WTC11 (cell line): ENCODE measurements around the gene TM4SF1. TPM values are rescaled to one million over a fixed set of nuclear protein-coding genes. Genes with fewer than 3 reads are reported as not detected.

Experiments used
- ATAC-seq: fragments of 200-7000 bp; cut with Tn5 transposase; 2 replicates; pipeline ENCODE4 v1.10.0; 2021; ENCODE audit warnings: mild to moderate bottlenecking, moderate library complexity
- CTCF ChIA-PET: fragments of 300-600 bp; sonication (Branson Sonifier 250); formaldehyde crosslinking; loops from one replicate; lab custom pipeline; 2021; ENCODE audit warnings: antibody characterized with exemption; lab: Charles Lee
- POLR2A ChIA-PET: fragments of 350-600 bp; sonication (Branson Sonifier 250); formaldehyde crosslinking; loops from one replicate; lab custom pipeline; 2021; ENCODE audit warnings: antibody characterized with exemption; lab: Charles Lee
- DNase-seq: peaks from one replicate; pipeline ENCODE4 v3.0.0; 2021; ENCODE audit warnings: low spot score
- H3K27ac Mint-ChIP-seq: 2 replicates; pipeline ENCODE4 v1.8.0; 2021; ENCODE audit warnings: mixed read lengths
- H3K27me3 Mint-ChIP-seq: 2 replicates; pipeline ENCODE4 v1.8.0; 2021; ENCODE audit warnings: low read depth, mild to moderate bottlenecking, moderate library complexity, mixed read lengths
- H3K36me3 Mint-ChIP-seq: 2 replicates; pipeline ENCODE4 v1.8.0; 2021; ENCODE audit warnings: mixed read lengths
- H3K4me1 Mint-ChIP-seq: 2 replicates; pipeline ENCODE4 v1.8.0; 2022; ENCODE audit warnings: mixed read lengths
- H3K4me3 Mint-ChIP-seq: 2 replicates; pipeline ENCODE4 v1.8.0; 2021; ENCODE audit warnings: mild to moderate bottlenecking, moderate library complexity, mixed read lengths
- H3K9me3 Mint-ChIP-seq: 2 replicates; pipeline ENCODE4 v1.8.0; 2021; ENCODE audit warnings: mixed read lengths
- ARID4B ChIP-seq: sonication (generic); formaldehyde crosslinking; IDR thresholded peaks from 2 replicates; pipeline ENCODE4 v1.8.0; 2023; ENCODE audit warnings: missing genetic modification reagents, mild to moderate bottlenecking, borderline replicate concordance
- ATF1 ChIP-seq: sonication (generic); formaldehyde crosslinking; IDR thresholded peaks from 2 replicates; pipeline ENCODE4 v1.8.1; 2023; ENCODE audit warnings: mild to moderate bottlenecking, moderate library complexity, missing genetic modification reagents
- CREB1 ChIP-seq: sonication (generic); formaldehyde crosslinking; IDR thresholded peaks from 2 replicates; pipeline ENCODE4 v1.8.0; 2023; ENCODE audit warnings: mild to moderate bottlenecking, missing genetic modification reagents
- ELF4 ChIP-seq: sonication (generic); formaldehyde crosslinking; IDR thresholded peaks from 2 replicates; pipeline ENCODE4 v1.8.1; 2022; ENCODE audit warnings: low read depth, mild to moderate bottlenecking, moderate library complexity, missing genetic modification reagents
- IRF1 ChIP-seq: sonication (generic); formaldehyde crosslinking; IDR thresholded peaks from 2 replicates; pipeline ENCODE4 v1.8.0; 2023; ENCODE audit warnings: missing genetic modification reagents
- MAX ChIP-seq: sonication (generic); formaldehyde crosslinking; IDR thresholded peaks from 2 replicates; pipeline ENCODE4 v1.8.0; 2022; ENCODE audit warnings: mild to moderate bottlenecking, missing genetic modification reagents
- MXD4 ChIP-seq: fragments of 250-450 bp; sonication (Bioruptor Pico); IDR thresholded peaks from 2 replicates; pipeline ENCODE4 v1.8.0; 2021; ENCODE audit warnings: mild to moderate bottlenecking, moderate library complexity, borderline replicate concordance
- NFATC4 ChIP-seq: fragments of 250-450 bp; sonication (Bioruptor Pico); IDR thresholded peaks from 2 replicates; pipeline ENCODE4 v1.9.0; 2021; ENCODE audit warnings: mild to moderate bottlenecking
- NFYB ChIP-seq: sonication (generic); formaldehyde crosslinking; conservative IDR thresholded peaks from 2 replicates; pipeline ENCODE4 v1.8.0; 2022; ENCODE audit warnings: low read depth, missing genetic modification reagents
- RORB ChIP-seq: fragments of 250-450 bp; sonication (Bioruptor Pico); IDR thresholded peaks from 2 replicates; pipeline ENCODE4 v1.9.0; 2021; ENCODE audit warnings: mild to moderate bottlenecking
- ZNF396 ChIP-seq: fragments of 250-450 bp; sonication (Bioruptor Pico); IDR thresholded peaks from 2 replicates; pipeline ENCODE4 v1.8.0; 2021; ENCODE audit warnings: mild to moderate bottlenecking, moderate library complexity, borderline replicate concordance
- ZNF416 ChIP-seq: fragments of 250-450 bp; sonication (Bioruptor Pico); IDR thresholded peaks from 2 replicates; pipeline ENCODE4 v1.9.0; 2021; ENCODE audit warnings: mild to moderate bottlenecking, inconsistent platforms
- ZNF532 ChIP-seq: fragments of 250-450 bp; sonication (Bioruptor Pico); IDR thresholded peaks from 2 replicates; pipeline ENCODE4 v1.9.0; 2021; ENCODE audit warnings: mild to moderate bottlenecking, borderline replicate concordance
- total RNA-seq: library from RNA; stranded (reverse); gene quantifications from 3 replicates; pipeline ENCODE4 v1.2.3, GENCODE V29; 2021
- TF ChIP-seq, protein P1 (sequence below): sonication (generic); formaldehyde crosslinking; IDR thresholded peaks from 2 replicates; pipeline ENCODE4 v1.8.0; 2022; ENCODE audit warnings: mild to moderate bottlenecking, missing genetic modification reagents
- TF ChIP-seq, protein P2 (sequence below): sonication (generic); formaldehyde crosslinking; IDR thresholded peaks from 2 replicates; pipeline ENCODE4 v1.8.0; 2022; ENCODE audit warnings: mild to moderate bottlenecking, missing genetic modification reagents
- TF ChIP-seq, protein P3 (sequence below): sonication (generic); formaldehyde crosslinking; conservative IDR thresholded peaks from 2 replicates; pipeline ENCODE4 v1.8.1; 2023; ENCODE audit warnings: mild to moderate bottlenecking, low read depth, missing genetic modification reagents, moderate library complexity
- TF ChIP-seq, protein P4 (sequence below): sonication (generic); formaldehyde crosslinking; IDR thresholded peaks from 2 replicates; pipeline ENCODE4 v1.8.1; 2022; ENCODE audit warnings: mild to moderate bottlenecking, missing genetic modification reagents, moderate library complexity, borderline replicate concordance

TM4SF1 gene
- total RNA-seq, 1 experiment from 2014 or later: 0.90 TPM

DNA sequence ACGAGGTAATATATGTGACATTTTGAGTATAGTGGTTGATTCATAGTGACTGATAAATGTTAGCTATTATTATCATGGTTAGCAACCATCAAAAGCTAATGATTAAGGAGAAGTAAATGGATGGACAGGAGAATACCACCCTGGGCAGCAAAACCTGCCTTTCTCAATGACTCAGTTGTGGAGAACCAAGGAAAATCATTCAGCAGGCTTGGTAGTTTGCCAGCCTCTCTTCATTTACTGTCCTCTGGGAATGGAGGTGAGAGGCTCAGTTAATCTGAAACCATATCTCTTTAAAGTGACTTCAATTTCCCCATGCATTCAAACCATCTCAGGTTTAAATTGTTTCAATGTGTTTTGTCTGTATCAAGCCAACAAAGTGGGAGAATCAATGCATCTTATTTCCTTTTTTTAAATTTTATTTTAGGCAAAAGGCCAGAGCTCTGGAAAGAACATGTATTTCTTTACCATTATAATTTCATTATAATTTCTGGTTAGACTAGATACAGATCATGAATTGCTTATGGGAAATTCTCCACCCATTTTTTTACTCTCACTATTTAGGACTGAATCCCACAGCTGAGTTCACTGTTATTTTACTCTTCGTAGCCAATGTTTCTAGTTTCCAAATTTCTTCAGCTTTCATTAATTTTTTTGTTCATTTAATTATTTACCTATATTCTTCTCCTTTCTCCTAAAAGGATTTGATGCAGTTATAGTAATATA, 46.7 kb downstream of the TM4SF1 start:
- ATAC-seq (no peak), DNase-seq (no peak)
- H3K4me3 Mint-ChIP-seq: no peak overlapping the region
- no peaks in the 10 kb centered on the region for H3K9me3 Mint-ChIP-seq
- TF ChIP-seq CREB1 (CRISPR knock-in tag) (no peak), ZNF532 (CRISPR knock-in tag) (no peak), NFYB (CRISPR knock-in tag) (no peak), MAX (no peak), ZNF396 (CRISPR knock-in tag) (no peak)
- no peak overlapping the region for H3K27ac Mint-ChIP-seq
- H3K36me3 Mint-ChIP-seq: no peaks in the 10 kb centered on the region
- ChIA-PET POLR2A (no interaction called here), CTCF (interaction anchor here (1.0 to 1.5 kb wide), 4 partner anchors 13 to 375 kb away, joined by 3 to 8 read pairs (median 4); no protein-coding TSS in a partner anchor)
- peaks cover 17% of the 10 kb centered on the region; the same call in 1 of the 2 replicates for H3K4me1 Mint-ChIP-seq
- no peaks in the 10 kb centered on the region for H3K27me3 Mint-ChIP-seq

GRCh38 chr3:149327156-149327555, 50.3 kb downstream of the TM4SF1 start:
- no peaks in the 10 kb centered on the region for H3K4me1 Mint-ChIP-seq
- ChIA-PET POLR2A (no interaction called here), CTCF (interaction anchor here (1.1 to 1.6 kb wide), 2 partner anchors 207 to 371 kb away, joined by 3 to 4 read pairs; no protein-coding TSS in a partner anchor)
- DNase-seq (no peak), ATAC-seq (no peak)
- H3K36me3 Mint-ChIP-seq: no peaks in the 10 kb centered on the region
- H3K4me3 Mint-ChIP-seq: no peak overlapping the region
- no peaks in the 10 kb centered on the region for H3K9me3 Mint-ChIP-seq
- H3K27ac Mint-ChIP-seq: no peak overlapping the region
- H3K27me3 Mint-ChIP-seq: no peaks in the 10 kb centered on the region
- TF ChIP-seq, protein P1, sequence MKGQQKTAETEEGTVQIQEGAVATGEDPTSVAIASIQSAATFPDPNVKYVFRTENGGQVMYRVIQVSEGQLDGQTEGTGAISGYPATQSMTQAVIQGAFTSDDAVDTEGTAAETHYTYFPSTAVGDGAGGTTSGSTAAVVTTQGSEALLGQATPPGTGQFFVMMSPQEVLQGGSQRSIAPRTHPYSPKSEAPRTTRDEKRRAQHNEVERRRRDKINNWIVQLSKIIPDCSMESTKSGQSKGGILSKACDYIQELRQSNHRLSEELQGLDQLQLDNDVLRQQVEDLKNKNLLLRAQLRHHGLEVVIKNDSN (CRISPR knock-in tag): no peak
- TF ChIP-seq, protein P2, sequence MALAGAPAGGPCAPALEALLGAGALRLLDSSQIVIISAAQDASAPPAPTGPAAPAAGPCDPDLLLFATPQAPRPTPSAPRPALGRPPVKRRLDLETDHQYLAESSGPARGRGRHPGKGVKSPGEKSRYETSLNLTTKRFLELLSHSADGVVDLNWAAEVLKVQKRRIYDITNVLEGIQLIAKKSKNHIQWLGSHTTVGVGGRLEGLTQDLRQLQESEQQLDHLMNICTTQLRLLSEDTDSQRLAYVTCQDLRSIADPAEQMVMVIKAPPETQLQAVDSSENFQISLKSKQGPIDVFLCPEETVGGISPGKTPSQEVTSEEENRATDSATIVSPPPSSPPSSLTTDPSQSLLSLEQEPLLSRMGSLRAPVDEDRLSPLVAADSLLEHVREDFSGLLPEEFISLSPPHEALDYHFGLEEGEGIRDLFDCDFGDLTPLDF: no peak
- TF ChIP-seq RORB (no peak), MXD4 (CRISPR knock-in tag) (no peak), NFATC4 (CRISPR knock-in tag) (no peak), ATF1 (CRISPR knock-in tag) (no peak), ZNF396 (CRISPR knock-in tag) (no peak), IRF1 (CRISPR knock-in tag) (no peak), ARID4B (no peak), MAX (no peak), ELF4 (CRISPR knock-in tag) (no peak), ZNF416 (CRISPR knock-in tag) (no peak)
- TF ChIP-seq, protein P3, sequence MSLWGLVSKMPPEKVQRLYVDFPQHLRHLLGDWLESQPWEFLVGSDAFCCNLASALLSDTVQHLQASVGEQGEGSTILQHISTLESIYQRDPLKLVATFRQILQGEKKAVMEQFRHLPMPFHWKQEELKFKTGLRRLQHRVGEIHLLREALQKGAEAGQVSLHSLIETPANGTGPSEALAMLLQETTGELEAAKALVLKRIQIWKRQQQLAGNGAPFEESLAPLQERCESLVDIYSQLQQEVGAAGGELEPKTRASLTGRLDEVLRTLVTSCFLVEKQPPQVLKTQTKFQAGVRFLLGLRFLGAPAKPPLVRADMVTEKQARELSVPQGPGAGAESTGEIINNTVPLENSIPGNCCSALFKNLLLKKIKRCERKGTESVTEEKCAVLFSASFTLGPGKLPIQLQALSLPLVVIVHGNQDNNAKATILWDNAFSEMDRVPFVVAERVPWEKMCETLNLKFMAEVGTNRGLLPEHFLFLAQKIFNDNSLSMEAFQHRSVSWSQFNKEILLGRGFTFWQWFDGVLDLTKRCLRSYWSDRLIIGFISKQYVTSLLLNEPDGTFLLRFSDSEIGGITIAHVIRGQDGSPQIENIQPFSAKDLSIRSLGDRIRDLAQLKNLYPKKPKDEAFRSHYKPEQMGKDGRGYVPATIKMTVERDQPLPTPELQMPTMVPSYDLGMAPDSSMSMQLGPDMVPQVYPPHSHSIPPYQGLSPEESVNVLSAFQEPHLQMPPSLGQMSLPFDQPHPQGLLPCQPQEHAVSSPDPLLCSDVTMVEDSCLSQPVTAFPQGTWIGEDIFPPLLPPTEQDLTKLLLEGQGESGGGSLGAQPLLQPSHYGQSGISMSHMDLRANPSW (CRISPR knock-in tag): no peak
- TF ChIP-seq, protein P4, sequence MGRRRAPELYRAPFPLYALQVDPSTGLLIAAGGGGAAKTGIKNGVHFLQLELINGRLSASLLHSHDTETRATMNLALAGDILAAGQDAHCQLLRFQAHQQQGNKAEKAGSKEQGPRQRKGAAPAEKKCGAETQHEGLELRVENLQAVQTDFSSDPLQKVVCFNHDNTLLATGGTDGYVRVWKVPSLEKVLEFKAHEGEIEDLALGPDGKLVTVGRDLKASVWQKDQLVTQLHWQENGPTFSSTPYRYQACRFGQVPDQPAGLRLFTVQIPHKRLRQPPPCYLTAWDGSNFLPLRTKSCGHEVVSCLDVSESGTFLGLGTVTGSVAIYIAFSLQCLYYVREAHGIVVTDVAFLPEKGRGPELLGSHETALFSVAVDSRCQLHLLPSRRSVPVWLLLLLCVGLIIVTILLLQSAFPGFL: no peak
